Activated T-helper 1 cell treated with anti-CD3 and anti-CD28 coated beads, Interleukin-12 subunit alpha, Interleukin-12 subunit beta, Interleukin-2, Interleukin-4 antibody, amounts not matched to agents 30 ng/mL and 10 ng/mL and 1 ng/mL, durations not matched to agents 14 hours and 24 hours and 36 hours (primary cell): ENCODE measurements around the gene IL15. TPM values are rescaled to one million over a fixed set of nuclear protein-coding genes. Genes with fewer than 3 reads are reported as not detected.

Source experiments
- DNase-seq: peaks from one replicate; pipeline ENCODE4 v3.0.0; 2021; ENCODE audit warnings: low spot score
- H3K27ac Mint-ChIP-seq: one replicate; pipeline ENCODE4 v1.8.0; 2021; ENCODE audit warnings: mild to moderate bottlenecking, mixed read lengths
- H3K27me3 Mint-ChIP-seq: one replicate; pipeline ENCODE4 v1.8.0; 2022; ENCODE audit warnings: mild to moderate bottlenecking, moderate library complexity, mixed read lengths; ENCODE audit not compliant: insufficient read depth
- H3K36me3 Mint-ChIP-seq: one replicate; pipeline ENCODE4 v1.8.0; 2021; ENCODE audit warnings: low read depth, mixed read lengths
- H3K4me1 Mint-ChIP-seq: one replicate; pipeline ENCODE4 v1.8.0; 2021; ENCODE audit warnings: low read depth, mixed read lengths
- H3K4me3 Mint-ChIP-seq: one replicate; pipeline ENCODE4 v1.8.0; 2021; ENCODE audit warnings: mild to moderate bottlenecking, moderate library complexity, mixed read lengths
- H3K9me3 Mint-ChIP-seq: one replicate; pipeline ENCODE4 v1.8.0; 2021; ENCODE audit warnings: mixed read lengths
- intact Hi-C: fragments of 100-400 bp; cut with micrococcal nuclease; formaldehyde crosslinking; loops from one replicate; pipeline ENCODE4 v1.15.1; 2024
- total RNA-seq: library from RNA; stranded (reverse); gene quantifications from 2 replicates; pipeline ENCODE4 v1.2.3, GENCODE V29; 2022

Gene IL15
- total RNA-seq, 1 donor from 2014 or later: 0.67 TPM

GRCh38 chr4:141656031-141656430 is 19.6 kb downstream of the IL15 start:
- H3K4me3 Mint-ChIP-seq: no peak overlapping the region
- peaks cover 4% of the 10 kb centered on the region for H3K4me1 Mint-ChIP-seq
- intact Hi-C loops: no loop called here
- no peaks in the 10 kb centered on the region for H3K36me3 Mint-ChIP-seq
- H3K27me3 Mint-ChIP-seq: peaks cover 2% of the 10 kb centered on the region
- H3K27ac Mint-ChIP-seq: no peak overlapping the region
- no peaks in the 10 kb centered on the region for H3K9me3 Mint-ChIP-seq
- no peak for DNase-seq

DNA sequence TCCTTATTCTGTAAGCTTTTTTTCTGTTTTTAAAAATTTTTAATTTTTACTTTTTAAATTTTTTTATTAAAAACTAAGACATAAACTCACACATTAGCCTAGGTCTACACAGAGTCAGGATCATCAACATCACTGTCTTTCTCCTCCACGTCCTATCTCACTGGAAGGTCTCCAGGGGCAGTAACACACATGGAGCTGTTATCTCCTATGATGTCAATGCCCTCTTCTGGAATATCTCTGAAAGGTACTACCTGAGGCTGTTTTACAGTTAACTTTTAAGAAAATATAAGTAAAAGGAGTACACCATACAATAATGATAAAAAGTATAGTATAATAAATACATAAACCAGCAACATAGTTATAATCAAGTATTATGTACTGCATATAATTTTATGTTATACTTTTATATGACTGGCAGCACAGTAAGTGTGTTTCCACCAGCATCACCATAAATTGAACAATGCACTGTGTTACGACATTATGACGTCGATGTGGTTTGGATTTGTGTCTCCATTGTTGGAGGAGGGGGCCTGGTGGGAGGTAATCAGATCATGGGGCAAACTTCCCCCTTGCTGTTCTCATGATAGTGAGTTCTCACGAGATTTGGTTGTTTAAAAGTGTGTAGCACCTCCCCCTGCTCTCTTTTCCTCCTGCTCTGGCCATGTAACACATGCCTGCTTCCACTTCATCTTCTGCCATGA is 21.3 kb downstream of the IL15 start:
- no peak overlapping the region for H3K4me3 Mint-ChIP-seq
- H3K27me3 Mint-ChIP-seq: no peaks in the 10 kb centered on the region
- H3K27ac Mint-ChIP-seq: no peak overlapping the region
- intact Hi-C loops: no loop called here
- no peaks in the 10 kb centered on the region for H3K9me3 Mint-ChIP-seq
- no peak for DNase-seq
- H3K36me3 Mint-ChIP-seq: no peaks in the 10 kb centered on the region
- H3K4me1 Mint-ChIP-seq: peaks cover 5% of the 10 kb centered on the region

DNA sequence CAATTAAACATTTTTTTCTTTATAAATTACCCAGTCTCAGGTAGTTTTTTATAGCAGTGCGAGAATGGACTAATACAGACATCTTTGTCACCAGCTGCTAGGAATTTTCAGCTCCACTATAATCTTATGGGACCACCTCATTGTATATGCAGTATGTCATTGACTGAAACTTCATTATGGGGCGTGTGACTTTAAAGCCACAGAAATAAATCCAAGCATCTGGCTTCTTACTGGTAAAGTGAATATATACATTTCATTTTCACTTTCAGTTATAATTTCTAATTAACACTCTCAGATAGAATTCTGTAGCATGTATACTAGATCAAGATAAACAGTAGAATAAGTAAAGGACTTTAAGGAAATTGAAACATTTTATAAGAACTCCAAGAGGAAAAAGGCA is 21.9 kb downstream of the IL15 start:
- intact Hi-C loops: no loop called here
- no peak overlapping the region for H3K4me3 Mint-ChIP-seq
- no peaks in the 10 kb centered on the region for H3K9me3 Mint-ChIP-seq
- no peaks in the 10 kb centered on the region for H3K36me3 Mint-ChIP-seq
- DNase-seq: no peak
- peaks cover 5% of the 10 kb centered on the region for H3K4me1 Mint-ChIP-seq
- H3K27ac Mint-ChIP-seq: no peak overlapping the region
- no peaks in the 10 kb centered on the region for H3K27me3 Mint-ChIP-seq

DNA sequence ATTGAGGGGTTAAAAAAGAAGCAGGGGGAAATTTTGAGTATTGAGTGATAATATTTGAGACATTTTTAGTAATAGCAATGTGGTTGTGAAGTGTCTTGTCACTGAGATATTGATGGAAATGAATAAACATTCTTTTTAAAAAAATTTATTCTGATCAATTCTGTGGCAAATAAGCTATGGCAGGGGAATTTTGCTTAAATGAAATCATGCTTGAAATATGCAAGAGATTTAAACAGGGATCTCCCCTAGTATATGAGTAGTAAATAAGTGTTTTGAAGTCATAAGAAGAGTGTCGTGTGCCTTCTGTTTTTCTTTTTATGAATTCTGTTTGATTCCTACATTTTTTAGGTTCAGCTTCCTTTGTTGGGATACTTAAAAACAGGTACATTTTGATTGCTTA is 23.2 kb downstream of the IL15 start:
- H3K27ac Mint-ChIP-seq: no peak overlapping the region
- no peak for DNase-seq

GRCh38 chr4:141660880-141661279 is 24.5 kb downstream of the IL15 start:
- Mint-ChIP-seq H3K4me1 (peaks cover 5% of the 10 kb centered on the region), H3K27ac (no peak overlapping the region), H3K9me3 (no peaks in the 10 kb centered on the region), H3K36me3 (no peaks in the 10 kb centered on the region), H3K27me3 (no peaks in the 10 kb centered on the region), H3K4me3 (no peak overlapping the region)
- no peak for DNase-seq
- intact Hi-C loops: no loop called here

More for the DNA sequence above, 23.2 kb downstream of the IL15 start:
- intact Hi-C loops: no loop called here
- Mint-ChIP-seq H3K27me3 (no peaks in the 10 kb centered on the region), H3K36me3 (no peaks in the 10 kb centered on the region), H3K4me1 (peaks cover 5% of the 10 kb centered on the region), H3K9me3 (no peaks in the 10 kb centered on the region), H3K4me3 (no peak overlapping the region)

DNA sequence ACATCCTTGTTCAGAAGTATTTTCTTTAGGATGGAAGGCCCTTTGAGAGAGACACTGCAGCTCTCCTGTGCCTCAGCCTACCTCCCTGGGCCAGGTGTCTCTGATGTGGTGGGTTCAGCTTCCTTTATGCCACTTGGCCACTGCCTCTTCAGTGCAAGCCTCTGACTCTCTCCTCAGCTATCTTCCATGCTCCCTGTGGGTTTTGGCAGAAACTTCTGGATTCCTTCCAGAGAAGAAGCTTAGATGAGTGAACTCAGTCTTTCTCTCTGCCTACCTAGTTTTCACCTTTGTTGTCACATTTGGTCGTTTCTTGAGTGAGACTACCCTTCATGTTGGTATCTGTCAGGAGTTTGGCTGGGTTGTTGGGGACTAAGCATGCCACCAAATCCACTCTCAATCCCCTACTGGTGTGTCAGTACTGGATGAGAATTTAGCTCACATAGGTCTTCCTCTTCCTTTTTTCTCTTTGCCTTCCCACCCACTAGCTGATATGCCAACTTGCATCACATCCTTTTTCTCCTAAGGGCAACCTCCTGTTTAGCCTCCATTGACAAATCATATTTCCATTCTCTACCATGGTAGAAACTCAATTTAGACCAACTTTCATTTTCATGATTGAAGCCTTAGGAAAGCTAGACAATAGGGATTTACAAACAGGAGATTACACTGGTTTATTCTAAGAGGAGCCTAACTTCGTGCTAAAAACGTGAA is 32.0 kb downstream of the IL15 start:
- Mint-ChIP-seq H3K36me3 (no peaks in the 10 kb centered on the region), H3K27me3 (peaks cover 6% of the 10 kb centered on the region), H3K4me3 (no peak overlapping the region), H3K27ac (no peak overlapping the region), H3K4me1 (no peaks in the 10 kb centered on the region), H3K9me3 (no peaks in the 10 kb centered on the region)
- no peak for DNase-seq
- intact Hi-C loops: no loop called here

DNA sequence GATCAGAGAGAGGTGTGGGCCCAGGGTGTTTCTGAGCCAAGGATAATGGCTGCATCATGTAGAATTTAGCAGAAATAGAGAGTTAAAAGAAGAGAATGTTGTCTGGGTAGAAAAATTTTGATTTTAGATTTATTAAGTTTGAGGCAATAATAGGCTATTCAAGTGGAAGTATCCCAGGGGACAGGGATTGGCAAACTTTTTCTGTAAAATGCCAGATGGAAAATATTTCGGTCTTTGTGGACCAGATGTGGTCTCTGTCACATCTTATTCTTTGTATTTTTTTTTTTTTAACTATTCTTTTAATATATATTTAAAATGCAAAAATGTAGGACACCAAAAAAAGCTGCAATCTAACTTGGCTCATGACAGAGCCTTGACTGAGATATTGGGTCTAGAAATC is 33.1 kb downstream of the IL15 start:
- intact Hi-C loops: no loop called here
- H3K4me3 Mint-ChIP-seq: no peak overlapping the region
- H3K9me3 Mint-ChIP-seq: no peaks in the 10 kb centered on the region
- H3K27ac Mint-ChIP-seq: no peak overlapping the region
- no peaks in the 10 kb centered on the region for H3K4me1 Mint-ChIP-seq
- H3K27me3 Mint-ChIP-seq: peaks cover 6% of the 10 kb centered on the region
- no peak for DNase-seq
- no peaks in the 10 kb centered on the region for H3K36me3 Mint-ChIP-seq

DNA sequence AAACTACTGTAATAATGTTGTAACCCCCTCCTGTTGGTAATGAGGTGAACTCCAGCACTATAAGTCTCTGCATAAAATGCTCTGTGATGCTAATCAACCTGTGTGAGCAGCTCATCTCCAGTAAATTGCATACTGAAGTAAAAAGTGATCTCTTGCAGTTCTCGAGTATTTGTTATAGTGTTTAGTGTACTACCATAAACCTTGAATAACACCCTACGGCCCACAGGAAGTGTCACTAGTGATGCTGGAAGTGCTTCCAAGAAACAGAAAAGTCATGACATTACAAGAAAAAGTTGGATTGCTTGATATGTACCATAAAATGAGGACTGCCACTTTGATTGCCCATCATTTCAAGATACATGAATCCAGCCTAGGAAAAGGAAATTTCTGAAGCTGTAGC is 39.0 kb downstream of the IL15 start:
- Mint-ChIP-seq H3K4me3 (no peak overlapping the region), H3K9me3 (no peaks in the 10 kb centered on the region), H3K4me1 (no peaks in the 10 kb centered on the region), H3K27ac (no peak overlapping the region), H3K36me3 (no peaks in the 10 kb centered on the region), H3K27me3 (peaks cover 6% of the 10 kb centered on the region)
- no peak for DNase-seq
- intact Hi-C loops: no loop called here

- Mint-ChIP-seq H3K27ac (no peak overlapping the region), H3K27me3 (peaks cover 6% of the 10 kb centered on the region), H3K4me1 (no peaks in the 10 kb centered on the region), H3K36me3 (no peaks in the 10 kb centered on the region), H3K4me3 (no peak overlapping the region), H3K9me3 (no peaks in the 10 kb centered on the region)
- DNase-seq: no peak
- intact Hi-C loops: no loop called here
Measured at GRCh38 chr4:141676087-141676670, 39.8 kb downstream of the IL15 start.

DNA sequence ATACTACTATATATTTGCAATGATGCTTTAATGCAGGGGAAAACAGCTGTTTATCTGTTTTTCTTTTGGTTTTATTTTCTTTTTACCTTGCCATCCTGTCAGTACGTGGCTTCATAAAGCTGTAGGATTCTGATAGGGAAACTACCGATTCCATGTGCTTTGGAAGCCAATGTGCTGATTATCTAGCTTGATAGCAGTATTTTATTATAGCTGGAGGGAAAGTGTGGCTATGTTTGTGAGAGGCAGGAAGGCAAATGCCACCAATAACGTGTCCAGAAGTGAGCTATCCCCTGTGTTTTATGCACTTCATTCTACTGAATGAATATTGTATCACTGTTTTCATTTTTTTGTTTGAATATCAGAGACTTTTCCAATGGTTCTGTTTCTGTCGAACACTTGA is 43.7 kb downstream of the IL15 start:
- intact Hi-C loops: no loop called here
- H3K4me3 Mint-ChIP-seq: no peak overlapping the region
- no peaks in the 10 kb centered on the region for H3K27me3 Mint-ChIP-seq
- H3K27ac Mint-ChIP-seq: no peak overlapping the region
- no peaks in the 10 kb centered on the region for H3K36me3 Mint-ChIP-seq
- no peaks in the 10 kb centered on the region for H3K4me1 Mint-ChIP-seq
- no peaks in the 10 kb centered on the region for H3K9me3 Mint-ChIP-seq
- no peak for DNase-seq

DNA sequence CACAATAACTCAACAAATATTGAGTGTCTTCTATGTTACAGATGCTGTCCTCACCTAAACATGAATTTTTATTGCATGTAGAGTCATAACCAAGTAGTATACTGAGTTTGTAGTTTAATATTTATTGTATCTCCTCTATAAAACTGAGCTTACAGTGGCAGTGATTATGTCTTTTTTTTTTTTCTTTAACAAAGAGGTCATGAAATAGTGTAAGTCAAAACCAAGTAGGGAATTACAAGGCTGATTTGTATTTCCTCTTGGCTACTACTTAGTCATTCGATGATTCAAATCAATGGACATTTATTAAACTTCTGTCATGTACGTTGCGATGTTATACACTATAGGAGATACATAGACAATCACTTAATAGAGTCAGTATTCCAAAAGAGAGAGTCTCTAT is 48.4 kb downstream of the IL15 start:
- no peak overlapping the region for H3K27ac Mint-ChIP-seq
- no peaks in the 10 kb centered on the region for H3K27me3 Mint-ChIP-seq
- H3K9me3 Mint-ChIP-seq: no peaks in the 10 kb centered on the region
- DNase-seq: no peak
- H3K4me3 Mint-ChIP-seq: no peak overlapping the region
- H3K36me3 Mint-ChIP-seq: no peaks in the 10 kb centered on the region
- H3K4me1 Mint-ChIP-seq: no peaks in the 10 kb centered on the region
- intact Hi-C loops: no loop called here

DNA sequence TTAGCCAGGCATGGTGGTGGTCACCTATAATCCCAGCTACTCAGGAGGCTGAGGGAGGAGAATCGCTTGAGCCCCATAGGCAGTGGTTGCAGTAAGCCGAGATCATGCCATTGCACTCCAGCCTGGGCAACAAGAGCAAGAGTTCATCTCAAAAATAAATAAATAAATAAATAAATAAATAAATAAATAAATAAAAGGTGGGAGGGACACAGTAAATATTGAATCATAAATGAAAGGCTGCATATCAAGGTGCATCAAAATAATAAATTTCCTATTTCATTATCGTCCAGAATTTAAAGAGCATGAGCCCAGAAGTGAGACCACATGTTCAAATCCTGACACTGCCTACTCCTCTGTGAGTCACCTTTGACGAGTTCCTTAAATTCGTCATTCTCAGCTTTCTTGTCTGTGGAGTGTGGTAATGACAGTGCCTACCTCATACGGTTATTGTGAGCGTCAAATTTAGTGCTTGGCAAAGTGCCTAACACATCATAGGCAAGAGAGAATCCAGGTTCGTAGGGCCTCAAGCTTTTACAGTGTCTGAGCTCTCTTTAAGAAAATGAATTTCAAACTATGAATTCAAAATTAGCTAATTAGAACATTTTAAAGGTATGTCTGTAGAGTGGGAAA is 49.9 kb downstream of the IL15 start:
- DNase-seq: no peak
- intact Hi-C loops: no loop called here
- H3K27me3 Mint-ChIP-seq: no peaks in the 10 kb centered on the region
- H3K4me3 Mint-ChIP-seq: no peak overlapping the region
- H3K27ac Mint-ChIP-seq: no peak overlapping the region
- H3K36me3 Mint-ChIP-seq: no peaks in the 10 kb centered on the region
- no peaks in the 10 kb centered on the region for H3K9me3 Mint-ChIP-seq
- no peaks in the 10 kb centered on the region for H3K4me1 Mint-ChIP-seq

GRCh38 chr4:141686879-141687278 is 50.5 kb downstream of the IL15 start:
- no peak for DNase-seq
- Mint-ChIP-seq H3K36me3 (no peaks in the 10 kb centered on the region), H3K4me3 (no peak overlapping the region), H3K9me3 (no peaks in the 10 kb centered on the region), H3K4me1 (no peaks in the 10 kb centered on the region), H3K27ac (no peak overlapping the region), H3K27me3 (no peaks in the 10 kb centered on the region)
- intact Hi-C loops: no loop called here
